Stimulated activated CD8-positive, alpha-beta memory T cell treated with anti-CD3 and anti-CD28 coated beads, Interleukin-7, amount 100 ng/mL, for 48 hours (primary cell): ENCODE measurements around the gene PRAMEF2.
"Not testable (repeated sequence)": the region's sequence is repeated elsewhere in the genome, so short reads cannot be mapped to it uniquely, and the experiment has no call there.

Source experiments
- DNase-seq, 2 donors: peaks; one replicate each; pipeline ENCODE4 v3.0.0-alpha.2; 2020; ENCODE audit warnings: low read depth in 1 of 2; ENCODE audit errors: extremely low read depth in 1 of 2

The PRAMEF2 gene

GRCh38 chr1:12856786-12857185 lies at the start of gene PRAMEF2:
PRAMEF2 (plus strand) TSS chr1:12857086; CDS start chr1:12859010, 1,924 bp downstream.
- DNase-seq, result not testable (repeated sequence)

GRCh38 chr1:12809933-12810332 lies 47.0 kb upstream of the PRAMEF2 start:
- no peak for DNase-seq

- DNase-seq, result no peak
Observed at GRCh38 chr1:12810691-12811408, 46.0 kb upstream of the PRAMEF2 start.

GRCh38 chr1:12811409-12811784 lies 45.5 kb upstream of the PRAMEF2 start:
- no peak for DNase-seq

GRCh38 chr1:12819061-12819460 lies 37.8 kb upstream of the PRAMEF2 start:
- not testable (repeated sequence) for DNase-seq

- DNase-seq, result not testable (repeated sequence)
Observed at GRCh38 chr1:12831310-12831709, 25.6 kb upstream of the PRAMEF2 start, which contains the start of gene PRAMEF11. PRAMEF11 (minus strand) TSS chr1:12831410; CDS start chr1:12828789, 2,621 bp downstream.

- not testable (repeated sequence) for DNase-seq
Observed at GRCh38 chr1:12833251-12833650, 23.6 kb upstream of the PRAMEF2 start.

GRCh38 chr1:12848620-12849019 lies 8.3 kb upstream of the PRAMEF2 start, which contains the start of gene HNRNPCL1:
HNRNPCL1 (minus strand) TSS chr1:12848720; CDS start chr1:12848289, 431 bp downstream.
- not testable (repeated sequence) for DNase-seq

- DNase-seq, result no peak
Observed at GRCh38 chr1:12851779-12852178, 5.1 kb upstream of the PRAMEF2 start.

GRCh38 chr1:12863131-12863880 lies 6.4 kb downstream of the PRAMEF2 start:
- DNase-seq, result not testable (repeated sequence)

- not testable (repeated sequence) for DNase-seq
Observed at GRCh38 chr1:12878453-12878852, 21.6 kb downstream of the PRAMEF2 start.

GRCh38 chr1:12886101-12886500 lies 29.2 kb downstream of the PRAMEF2 start, which contains the start of gene PRAMEF4:
PRAMEF4 (minus strand) TSS chr1:12886201; CDS start chr1:12883394, 2,807 bp downstream.
- not testable (repeated sequence) for DNase-seq

GRCh38 chr1:12898170-12898569 lies 41.3 kb downstream of the PRAMEF2 start, which contains the start of gene PRAMEF10:
PRAMEF10 (minus strand) TSS chr1:12898270; CDS start chr1:12895847, 2,423 bp downstream.
- DNase-seq, result not testable (repeated sequence)

GRCh38 chr1:12899186-12899585 lies 42.3 kb downstream of the PRAMEF2 start:
- DNase-seq, result not testable (repeated sequence)

- DNase-seq, result not testable (repeated sequence)
Observed at GRCh38 chr1:12903793-12904572, 47.1 kb downstream of the PRAMEF2 start.
